Measurements from ENCODE around the gene GYPA.
"Not testable (repeated sequence)": the region's sequence is repeated elsewhere in the genome, so short reads cannot be mapped to it uniquely, and the experiment has no call there.

Gene GYPA

GRCh38 chr4:144123982-144124635 lies 16.4 kb downstream of the GYPA start:
- H3K9me3 ChIP-seq (ENCODE audit: control insufficient read depth, insufficient read depth, low read length); H3K9ac ChIP-seq (ENCODE audit: low read depth, low read length): not testable (repeated sequence)

GRCh38 chr4:144123269-144123668 lies 17.2 kb downstream of the GYPA start:
- not testable (repeated sequence) for H3K4me1 ChIP-seq (ENCODE audit: control insufficient read depth, insufficient read depth, low read length); H3K36me3 ChIP-seq (ENCODE audit: control insufficient read depth, insufficient read depth, low read length); H3K9ac ChIP-seq (ENCODE audit: low read depth, low read length); H3K9me3 ChIP-seq (ENCODE audit: control insufficient read depth, insufficient read depth, low read length); H3K4me3 ChIP-seq (ENCODE audit: low read depth, low read length); H3K27me3 ChIP-seq (ENCODE audit: control insufficient read depth, insufficient read depth, low read length)

More at GRCh38 chr4:144123982-144124635, 16.4 kb downstream of the GYPA start:
- not testable (repeated sequence) for H3K4me3 ChIP-seq (ENCODE audit: low read depth, low read length); H3K36me3 ChIP-seq (ENCODE audit: control insufficient read depth, insufficient read depth, low read length); H3K27me3 ChIP-seq (ENCODE audit: control insufficient read depth, insufficient read depth, low read length); H3K4me1 ChIP-seq (ENCODE audit: control insufficient read depth, insufficient read depth, low read length)

GRCh38 chr4:144119752-144120151 lies 20.8 kb downstream of the GYPA start:
- H3K27me3 ChIP-seq (ENCODE audit: control insufficient read depth, insufficient read depth, low read length); H3K36me3 ChIP-seq (ENCODE audit: control insufficient read depth, insufficient read depth, low read length); H3K9ac ChIP-seq (ENCODE audit: low read depth, low read length); H3K4me3 ChIP-seq (ENCODE audit: low read depth, low read length); H3K9me3 ChIP-seq (ENCODE audit: control insufficient read depth, insufficient read depth, low read length); H3K4me1 ChIP-seq (ENCODE audit: control insufficient read depth, insufficient read depth, low read length): not testable (repeated sequence)

- H3K27me3 ChIP-seq (ENCODE audit: control insufficient read depth, insufficient read depth, low read length) = no peaks in the 10 kb centered on the region
- H3K9me3 ChIP-seq (ENCODE audit: control insufficient read depth, insufficient read depth, low read length) = no peaks in the 10 kb centered on the region
- no peak overlapping the region for H3K4me3 ChIP-seq (ENCODE audit: low read depth, low read length)
- H3K9ac ChIP-seq (ENCODE audit: low read depth, low read length) = no peak overlapping the region
- H3K36me3 ChIP-seq (ENCODE audit: control insufficient read depth, insufficient read depth, low read length) = no peaks in the 10 kb centered on the region
- H3K4me1 ChIP-seq (ENCODE audit: control insufficient read depth, insufficient read depth, low read length) = no peaks in the 10 kb centered on the region
Measured at GRCh38 chr4:144115519-144115918, 25.0 kb downstream of the GYPA start.

GRCh38 chr4:144113546-144113945 lies 27.0 kb downstream of the GYPA start:
- no peaks in the 10 kb centered on the region for H3K27me3 ChIP-seq (ENCODE audit: control insufficient read depth, insufficient read depth, low read length)
- peaks cover 4% of the 10 kb centered on the region for H3K4me1 ChIP-seq (ENCODE audit: control insufficient read depth, insufficient read depth, low read length)
- H3K36me3 ChIP-seq (ENCODE audit: control insufficient read depth, insufficient read depth, low read length) = no peaks in the 10 kb centered on the region
- H3K9me3 ChIP-seq (ENCODE audit: control insufficient read depth, insufficient read depth, low read length) = no peaks in the 10 kb centered on the region
- H3K4me3 ChIP-seq (ENCODE audit: low read depth, low read length) = no peak overlapping the region
- H3K9ac ChIP-seq (ENCODE audit: low read depth, low read length) = no peak overlapping the region

GRCh38 chr4:144104509-144105130 lies 35.9 kb downstream of the GYPA start:
- no peaks in the 10 kb centered on the region for H3K9me3 ChIP-seq (ENCODE audit: control insufficient read depth, insufficient read depth, low read length)
- H3K4me1 ChIP-seq (ENCODE audit: control insufficient read depth, insufficient read depth, low read length) = peaks cover 4% of the 10 kb centered on the region
- H3K36me3 ChIP-seq (ENCODE audit: control insufficient read depth, insufficient read depth, low read length) = no peaks in the 10 kb centered on the region
- H3K27me3 ChIP-seq (ENCODE audit: control insufficient read depth, insufficient read depth, low read length) = no peaks in the 10 kb centered on the region
- H3K9ac ChIP-seq (ENCODE audit: low read depth, low read length) = no peak overlapping the region
- no peak overlapping the region for H3K4me3 ChIP-seq (ENCODE audit: low read depth, low read length)

- H3K4me1 ChIP-seq (ENCODE audit: control insufficient read depth, insufficient read depth, low read length) = not testable (repeated sequence)
Measured at GRCh38 chr4:144097776-144098175, 42.7 kb downstream of the GYPA start.

GRCh38 chr4:144093995-144094394 lies 46.5 kb downstream of the GYPA start:
- not testable (repeated sequence) for H3K9me3 ChIP-seq (ENCODE audit: control insufficient read depth, insufficient read depth, low read length); H3K36me3 ChIP-seq (ENCODE audit: control insufficient read depth, insufficient read depth, low read length); H3K4me3 ChIP-seq (ENCODE audit: low read depth, low read length); H3K27me3 ChIP-seq (ENCODE audit: control insufficient read depth, insufficient read depth, low read length); H3K9ac ChIP-seq (ENCODE audit: low read depth, low read length); H3K4me1 ChIP-seq (ENCODE audit: control insufficient read depth, insufficient read depth, low read length)

More at GRCh38 chr4:144097776-144098175, 42.7 kb downstream of the GYPA start:
- H3K27me3 ChIP-seq (ENCODE audit: control insufficient read depth, insufficient read depth, low read length); H3K4me3 ChIP-seq (ENCODE audit: low read depth, low read length); H3K9ac ChIP-seq (ENCODE audit: low read depth, low read length); H3K36me3 ChIP-seq (ENCODE audit: control insufficient read depth, insufficient read depth, low read length); H3K9me3 ChIP-seq (ENCODE audit: control insufficient read depth, insufficient read depth, low read length): not testable (repeated sequence)

GRCh38 chr4:144091181-144091580 lies 49.3 kb downstream of the GYPA start:
- H3K27me3 ChIP-seq (ENCODE audit: control insufficient read depth, insufficient read depth, low read length); H3K36me3 ChIP-seq (ENCODE audit: control insufficient read depth, insufficient read depth, low read length); H3K9me3 ChIP-seq (ENCODE audit: control insufficient read depth, insufficient read depth, low read length); H3K4me3 ChIP-seq (ENCODE audit: low read depth, low read length); H3K9ac ChIP-seq (ENCODE audit: low read depth, low read length); H3K4me1 ChIP-seq (ENCODE audit: control insufficient read depth, insufficient read depth, low read length): not testable (repeated sequence)

GRCh38 chr4:144090744-144091143 lies 49.8 kb downstream of the GYPA start:
- Histone ChIP-seq H3K4me1 (ENCODE audit: control insufficient read depth, insufficient read depth, low read length) (no peaks in the 10 kb centered on the region), H3K9ac (ENCODE audit: low read depth, low read length) (no peak overlapping the region), H3K36me3 (ENCODE audit: control insufficient read depth, insufficient read depth, low read length) (no peaks in the 10 kb centered on the region), H3K27me3 (ENCODE audit: control insufficient read depth, insufficient read depth, low read length) (no peaks in the 10 kb centered on the region), H3K9me3 (ENCODE audit: control insufficient read depth, insufficient read depth, low read length) (no peaks in the 10 kb centered on the region), H3K4me3 (ENCODE audit: low read depth, low read length) (no peak overlapping the region)

- not testable (repeated sequence) for H3K36me3 ChIP-seq (ENCODE audit: control insufficient read depth, insufficient read depth, low read length); H3K9me3 ChIP-seq (ENCODE audit: control insufficient read depth, insufficient read depth, low read length); H3K4me3 ChIP-seq (ENCODE audit: low read depth, low read length); H3K4me1 ChIP-seq (ENCODE audit: control insufficient read depth, insufficient read depth, low read length); H3K27me3 ChIP-seq (ENCODE audit: control insufficient read depth, insufficient read depth, low read length); H3K9ac ChIP-seq (ENCODE audit: low read depth, low read length)
Measured at GRCh38 chr4:144082053-144082452, 58.5 kb downstream of the GYPA start.

GRCh38 chr4:144080135-144080534 lies 60.4 kb downstream of the GYPA start:
- H3K9me3 ChIP-seq (ENCODE audit: control insufficient read depth, insufficient read depth, low read length); H3K27me3 ChIP-seq (ENCODE audit: control insufficient read depth, insufficient read depth, low read length); H3K4me3 ChIP-seq (ENCODE audit: low read depth, low read length); H3K9ac ChIP-seq (ENCODE audit: low read depth, low read length); H3K4me1 ChIP-seq (ENCODE audit: control insufficient read depth, insufficient read depth, low read length); H3K36me3 ChIP-seq (ENCODE audit: control insufficient read depth, insufficient read depth, low read length): not testable (repeated sequence)
